T-cell (primary cell): ENCODE results near the gene HADHB. TPM values are rescaled to one million over a fixed set of nuclear protein-coding genes. Genes with fewer than 3 reads are reported as not detected.

ENCODE experiments used
- ATAC-seq, 4 experiments: fragments of 200-7000 bp in 3 of 4; fragments of 150-1000 bp in 1 of 4; cut with Tn5 transposase; replicated peaks in 1 of 4; 1 replicate in 3 of 4; 2 replicates in 1 of 4; pipeline ENCODE4 v1.10.0; 2021; ENCODE audit warnings: moderate library complexity in 3 of 4, mild to moderate bottlenecking in 2 of 4, moderate number of reproducible peaks in 1 of 4
- CTCF ChIA-PET, 2 donors: fragments of 300-600 bp; sonication (Branson Sonifier 250); formaldehyde crosslinking; loops; one replicate each; lab custom pipeline; 2022; ENCODE audit warnings: antibody characterized with exemption in 2 of 2; lab: Charles Lee
- POLR2A ChIA-PET, 2 donors: fragments of 300-600 bp; sonication (Branson Sonifier 250); formaldehyde crosslinking; loops; one replicate each; lab custom pipeline; 2022; ENCODE audit warnings: antibody characterized with exemption in 2 of 2; lab: Charles Lee
- DNase-seq, 35 experiments: peaks; one replicate each; pipeline versions ENCODE4 v3.0.0 to v3.0.0-alpha.2; 2013 to 2023
- H3K27ac ChIP-seq: one replicate; pipeline ENCODE4 v1.5.1; 2013; ENCODE audit warnings: low read length
- H3K27me3 ChIP-seq, 2 experiments: replicated peaks in 1 of 2; 1 replicate in 1 of 2; 2 replicates in 1 of 2; pipeline versions ENCODE4 v1.6.1 to v1.7.0; 2013; ENCODE audit warnings: low read length in 1 of 2, mixed read lengths in 1 of 2; ENCODE audit not compliant: control insufficient read depth in 2 of 2, insufficient read depth in 2 of 2; ENCODE audit errors: extremely low read depth in 1 of 2
- H3K36me3 ChIP-seq, 2 donors: 1 replicate in 1 of 2; 2 replicates in 1 of 2; pipeline versions ENCODE4 v1.6.1 to v1.7.0; 2013; ENCODE audit warnings: low read length in 1 of 2; ENCODE audit not compliant: control insufficient read depth in 2 of 2, insufficient read depth in 1 of 2; ENCODE audit errors: extremely low read depth in 1 of 2
- H3K4me1 ChIP-seq, 2 experiments: 1 replicate in 1 of 2; 2 replicates in 1 of 2; pipeline versions ENCODE4 v1.6.1 to v1.7.0; 2013; ENCODE audit warnings: low read length in 2 of 2, mixed read lengths in 1 of 2; ENCODE audit not compliant: insufficient read depth in 2 of 2, control insufficient read depth in 1 of 2; ENCODE audit errors: extremely low read depth in 1 of 2
- H3K4me3 ChIP-seq, 2 donors: 1 replicate in 1 of 2; 2 replicates in 1 of 2; pipeline versions ENCODE4 v1.5.1 to v1.7.0; 2013; ENCODE audit warnings: mild to moderate bottlenecking in 2 of 2, low read length in 1 of 2, moderate library complexity in 1 of 2; ENCODE audit not compliant: control insufficient read depth in 1 of 2; ENCODE audit errors: extremely low read depth in 1 of 2
- H3K9me3 ChIP-seq: 2 replicates; pipeline ENCODE4 v1.7.0; 2013
- H3K27ac Mint-ChIP-seq, 2 donors: one replicate each; pipeline ENCODE4 v1.8.0; 2020 to 2021; ENCODE audit warnings: mild to moderate bottlenecking in 2 of 2, mixed read lengths in 2 of 2
- H3K27me3 Mint-ChIP-seq, 2 donors: one replicate each; pipeline ENCODE4 v1.8.0; 2021 to 2022; ENCODE audit warnings: mixed read lengths in 2 of 2
- H3K36me3 Mint-ChIP-seq: one replicate; pipeline ENCODE4 v1.8.0; 2021; ENCODE audit warnings: mixed read lengths
- H3K4me1 Mint-ChIP-seq, 3 donors: one replicate each; pipeline ENCODE4 v1.8.0; 2020 to 2022; ENCODE audit warnings: mixed read lengths in 3 of 3, mild to moderate bottlenecking in 1 of 3
- H3K4me3 Mint-ChIP-seq, 3 donors: one replicate each; pipeline ENCODE4 v1.8.0; 2020 to 2022; ENCODE audit warnings: mild to moderate bottlenecking in 3 of 3, mixed read lengths in 3 of 3, moderate library complexity in 3 of 3
- H3K9me3 Mint-ChIP-seq, 3 donors: one replicate each; pipeline ENCODE4 v1.8.0; 2020 to 2022; ENCODE audit warnings: mixed read lengths in 3 of 3
- WGBS: methylation state at CpG from one replicate; pipeline ENCODE4 v1.1.5; 2013; ENCODE audit warnings: missing lambda C conversion rate; ENCODE audit not compliant: insufficient coverage; 5-methylcytosine and 5-hydroxymethylcytosine counted together
- total RNA-seq, 35 experiments: library from RNA in 6 of 35; stranded (reverse) in 6 of 35; fragments of 120-200 nt in 1 of 35; gene quantifications; one replicate each; pipeline versions ENCODE4 v1.2.1 to v1.2.4 and lab custom pipeline; 2013 to 2026

The HADHB gene
- total RNA-seq, 5 donors from 2014 or later (not counting 1 experiment from before 2014, with no cell fraction given): 44.4 to 62.9 (median 54.3) TPM

GRCh38 chr2:26295511-26295910, 50.8 kb downstream of the HADHB start:
- Histone ChIP-seq H3K36me3 (no peaks in the 10 kb centered on the region), H3K27me3 (peaks cover 0 to 6% of the 10 kb centered on the region in 2 experiments), H3K9me3 (no peaks in the 10 kb centered on the region), H3K4me3 (no peak overlapping the region), H3K27ac (no peak overlapping the region), H3K4me1 (peaks cover 3 to 22% of the 10 kb centered on the region in 2 experiments)
- no peaks in the 10 kb centered on the region for H3K36me3 Mint-ChIP-seq
- H3K4me3 Mint-ChIP-seq: no peak overlapping the region
- H3K4me1 Mint-ChIP-seq: no peaks in the 10 kb centered on the region
- no peaks in the 10 kb centered on the region for H3K9me3 Mint-ChIP-seq
- WGBS: no CpG with 5 or more reads among the region's 1 CpG
- H3K27ac Mint-ChIP-seq: no peak overlapping the region
- CTCF ChIA-PET: no interaction called here
- no peaks in the 10 kb centered on the region for H3K27me3 Mint-ChIP-seq
- no peak for DNase-seq
- ATAC-seq: no peak
- POLR2A ChIA-PET: no interaction called here

- no peaks in the 10 kb centered on the region for H3K9me3 ChIP-seq
- POLR2A ChIA-PET: no interaction called here
- H3K27me3 ChIP-seq: peaks cover 0 to 6% of the 10 kb centered on the region in 2 experiments
- no peaks in the 10 kb centered on the region for H3K36me3 Mint-ChIP-seq
- no peak overlapping the region for H3K4me3 ChIP-seq
- H3K4me1 ChIP-seq: peaks cover 3 to 30% of the 10 kb centered on the region in 2 experiments
- H3K9me3 Mint-ChIP-seq: no peaks in the 10 kb centered on the region
- no peak for ATAC-seq
- CTCF ChIA-PET: no interaction called here
- no peaks in the 10 kb centered on the region for H3K27me3 Mint-ChIP-seq
- no peak overlapping the region for H3K27ac ChIP-seq
- H3K4me1 Mint-ChIP-seq: peaks cover 0 to 3% (median 0%) of the 10 kb centered on the region in 3 donors
- no peak overlapping the region for H3K27ac Mint-ChIP-seq
- WGBS: no CpG with 5 or more reads among the region's 3 CpGs
- no peak for DNase-seq
- H3K36me3 ChIP-seq: no peaks in the 10 kb centered on the region
- H3K4me3 Mint-ChIP-seq: no peak overlapping the region
Observed at GRCh38 chr2:26297061-26297460, 52.3 kb downstream of the HADHB start.

GRCh38 chr2:26298286-26298637, 53.5 kb downstream of the HADHB start:
- no peaks in the 10 kb centered on the region for H3K27me3 Mint-ChIP-seq
- no peaks in the 10 kb centered on the region for H3K9me3 Mint-ChIP-seq
- 65% methylated on average over 9 of the region's 17 CpGs for WGBS
- Histone ChIP-seq H3K27ac (peak overlapping the region; percentile 50), H3K27me3 (peaks cover 0 to 6% of the 10 kb centered on the region in 2 experiments), H3K36me3 (no peaks in the 10 kb centered on the region), H3K4me3 (peak overlapping the region; percentile 56 to 96), H3K9me3 (no peaks in the 10 kb centered on the region), H3K4me1 (peaks cover 3 to 30% of the 10 kb centered on the region in 2 experiments)
- ChIA-PET POLR2A (interaction anchor here (0.6 kb wide), 2 partner anchors 36 to 63 kb away, joined by 3 to 8 read pairs; no protein-coding TSS in a partner anchor), CTCF (no interaction called here)
- H3K36me3 Mint-ChIP-seq: no peaks in the 10 kb centered on the region
- H3K27ac Mint-ChIP-seq: no peak overlapping the region
- H3K4me3 Mint-ChIP-seq: no peak overlapping the region
- DNase-seq (no peak), ATAC-seq (no peak)
- H3K4me1 Mint-ChIP-seq: peaks cover 0 to 3% (median 0%) of the 10 kb centered on the region in 3 donors

GRCh38 chr2:26298638-26299393, 54.1 kb downstream of the HADHB start:
- Mint-ChIP-seq H3K36me3 (no peaks in the 10 kb centered on the region), H3K9me3 (no peaks in the 10 kb centered on the region), H3K4me1 (peaks cover 0 to 3% (median 0%) of the 10 kb centered on the region in 3 donors), H3K27me3 (no peaks in the 10 kb centered on the region), H3K27ac (no peak overlapping the region), H3K4me3 (no peak overlapping the region)
- 9% methylated on average over 24 of the region's 30 CpGs for WGBS
- CTCF ChIA-PET: no interaction called here
- Histone ChIP-seq H3K4me1 (peaks cover 3 to 30% of the 10 kb centered on the region in 2 experiments), H3K27me3 (peaks cover 0 to 6% of the 10 kb centered on the region in 2 experiments), H3K36me3 (no peaks in the 10 kb centered on the region), H3K27ac (peak overlapping the region; percentile 50), H3K9me3 (no peaks in the 10 kb centered on the region), H3K4me3 (peak overlapping the region; percentile 56 to 96)
- peak in 31 of 35 experiments; percentile 14 to 57 (median 34) for DNase-seq
- ATAC-seq: peak; percentile 73 to 82 (median 80)
- POLR2A ChIA-PET: interaction anchor here (0.6 kb wide), 2 partner anchors 35 to 64 kb away, joined by 3 to 8 read pairs; no protein-coding TSS in a partner anchor

- H3K9me3 ChIP-seq: no peaks in the 10 kb centered on the region
- H3K4me1 Mint-ChIP-seq: peaks cover 0 to 3% (median 0%) of the 10 kb centered on the region in 3 donors
- H3K27me3 ChIP-seq: peaks cover 0 to 6% of the 10 kb centered on the region in 2 experiments
- peaks cover 3 to 30% of the 10 kb centered on the region in 2 experiments for H3K4me1 ChIP-seq
- ChIA-PET CTCF (interaction anchor here in 1 of 2 donors (0.6 to 1.0 kb wide), 2 partner anchors 18 to 55 kb away, joined by 3 to 6 read pairs; partner anchors contain the start of genes HADHA and HADHB), POLR2A (interaction anchor here in 1 of 2 donors (0.5 kb wide), 1 partner anchor 426 kb away, joined by 12 read pairs; no protein-coding TSS in a partner anchor)
- peaks cover 0 to 5% of the 10 kb centered on the region in 2 donors for H3K36me3 ChIP-seq
- ATAC-seq (peak; percentile 44 to 62 (median 46)), DNase-seq (peak in 12 of 35 experiments; percentile 2 to 54 (median 12))
- no peaks in the 10 kb centered on the region for H3K9me3 Mint-ChIP-seq
- 2% methylated on average over 6 of the region's 9 CpGs for WGBS
- H3K36me3 Mint-ChIP-seq: no peaks in the 10 kb centered on the region
- H3K27ac ChIP-seq: peak overlapping the region; percentile 50
- H3K4me3 Mint-ChIP-seq: no peak overlapping the region
- no peak overlapping the region for H3K27ac Mint-ChIP-seq
- H3K27me3 Mint-ChIP-seq: no peaks in the 10 kb centered on the region
- peak overlapping the region; percentile 56 to 96 for H3K4me3 ChIP-seq
Observed at GRCh38 chr2:26299471-26300101, 54.8 kb downstream of the HADHB start.
